ENCODE data around the gene FREM3. TPM values are rescaled to one million over a fixed set of nuclear protein-coding genes. Genes with fewer than 3 reads are reported as not detected.

Gene FREM3
- total RNA-seq, 4 donors from 2014 or later, result not detected

GRCh38 chr4:143641361-143641760, 59.1 kb downstream of the FREM3 start:
- H3K27me3 ChIP-seq, result no peaks in the 10 kb centered on the region
- DNase-seq, result no peak
- H3K36me3 ChIP-seq, result no peaks in the 10 kb centered on the region
- 59 to 73% methylated on average over 1 of the region's 1 CpG for WGBS, 2 donors (ENCODE audit: low coverage in 1 of 2)
- no peaks in the 10 kb centered on the region for H3K9me3 ChIP-seq
- no peaks in the 10 kb centered on the region for H3K4me1 ChIP-seq
- TF ChIP-seq POLR2A (IDR thresholded peaks at IDR 0.05) (no peak), POLR2AphosphoS5 (IDR thresholded peaks at IDR 0.05) (no peak), CTCF (IDR thresholded peaks at IDR 0.05) (no peak)
- intact Hi-C loops (cut with DNase I; ENCODE audit: low total_unique reads), result no loop called here
- H3K27ac ChIP-seq, result no peak overlapping the region
- H3K4me3 ChIP-seq, result no peak overlapping the region
- in situ Hi-C loops (cut with MboI; ENCODE audit: low pct_ligation_motif_present in 1 of 4, low pct_unique_long_range_greater_than_20kb in 1 of 4, low sequenced_read_pairs in 3 of 4), result no loop called here

- intact Hi-C loops (cut with DNase I; ENCODE audit: low total_unique reads) (no loop called here), in situ Hi-C loops (cut with MboI; ENCODE audit: low pct_ligation_motif_present in 1 of 4, low pct_unique_long_range_greater_than_20kb in 1 of 4, low sequenced_read_pairs in 3 of 4) (no loop called here)
- Histone ChIP-seq H3K4me3 (no peak overlapping the region), H3K27ac (no peak overlapping the region), H3K4me1 (no peaks in the 10 kb centered on the region), H3K27me3 (no peaks in the 10 kb centered on the region), H3K36me3 (no peaks in the 10 kb centered on the region), H3K9me3 (no peaks in the 10 kb centered on the region)
- no peak for DNase-seq
- TF ChIP-seq CTCF (IDR thresholded peaks at IDR 0.05), result no peak
- no peak for TF ChIP-seq POLR2A (IDR thresholded peaks at IDR 0.05)
- no peak for TF ChIP-seq POLR2AphosphoS5 (IDR thresholded peaks at IDR 0.05)
- no peak for TF ChIP-seq EP300 (IDR thresholded peaks at IDR 0.05; ENCODE audit: low read depth)
Observed at GRCh38 chr4:143634763-143635162, 65.7 kb downstream of the FREM3 start.

GRCh38 chr4:143633833-143634232, 66.6 kb downstream of the FREM3 start:
- no peak for TF ChIP-seq CTCF (IDR thresholded peaks at IDR 0.05)
- no peak for TF ChIP-seq POLR2AphosphoS5 (IDR thresholded peaks at IDR 0.05)
- no peak for TF ChIP-seq EP300 (IDR thresholded peaks at IDR 0.05; ENCODE audit: low read depth)
- no peak for TF ChIP-seq POLR2A (IDR thresholded peaks at IDR 0.05)
- Histone ChIP-seq H3K27me3 (no peaks in the 10 kb centered on the region), H3K4me1 (no peaks in the 10 kb centered on the region), H3K4me3 (no peak overlapping the region), H3K27ac (no peak overlapping the region), H3K36me3 (no peaks in the 10 kb centered on the region), H3K9me3 (no peaks in the 10 kb centered on the region)
- no peak for DNase-seq
- intact Hi-C loops (cut with DNase I; ENCODE audit: low total_unique reads), result no loop called here
- in situ Hi-C loops (cut with MboI; ENCODE audit: low pct_ligation_motif_present in 1 of 4, low pct_unique_long_range_greater_than_20kb in 1 of 4, low sequenced_read_pairs in 3 of 4), result no loop called here

- no peaks in the 10 kb centered on the region for H3K36me3 ChIP-seq
- no peaks in the 10 kb centered on the region for H3K4me1 ChIP-seq
- no peak overlapping the region for H3K4me3 ChIP-seq
- TF ChIP-seq POLR2AphosphoS5 (IDR thresholded peaks at IDR 0.05) (peak in 2 of 3 donors; percentile 35 to 61), CTCF (IDR thresholded peaks at IDR 0.05) (no peak)
- no peaks in the 10 kb centered on the region for H3K27me3 ChIP-seq
- WGBS, 2 donors (ENCODE audit: low coverage in 1 of 2), result 49 to 53% methylated on average over 2 to 5 of the region's 5 CpGs
- H3K9me3 ChIP-seq, result no peaks in the 10 kb centered on the region
- peak overlapping the region; percentile 1 to 28 (median 11) for H3K27ac ChIP-seq
- intact Hi-C loops (cut with DNase I; ENCODE audit: low total_unique reads) (no loop called here), in situ Hi-C loops (cut with MboI; ENCODE audit: low pct_ligation_motif_present in 1 of 4, low pct_unique_long_range_greater_than_20kb in 1 of 4, low sequenced_read_pairs in 3 of 4) (no loop called here)
- peak; percentile 39 for DNase-seq
Observed at GRCh38 chr4:143626134-143626911, 74.2 kb downstream of the FREM3 start.

Measured in transverse colon (tissue), 4 donors.